ENCODE data around the gene NMRAL1.

NMRAL1 gene

GRCh38 chr16:4481526-4481925 is 7.1 kb upstream of the NMRAL1 start:
- Mint-ChIP-seq H3K9me3 (no peaks in the 10 kb centered on the region), H3K4me3 (no peak overlapping the region), H3K4me1 (peaks cover 21% of the 10 kb centered on the region), H3K36me3 (ENCODE audit: low read depth) (no peaks in the 10 kb centered on the region), H3K27ac (no peak overlapping the region), H3K27me3 (ENCODE audit: low read depth, poor library complexity) (peaks cover 12% of the 10 kb centered on the region)
- TF ChIP-seq CTCF (IDR thresholded peaks at IDR 0.05): no peak
- no peak for DNase-seq

- DNase-seq: no peak
- H3K36me3 Mint-ChIP-seq (ENCODE audit: low read depth): peaks cover 4% of the 10 kb centered on the region
- H3K27ac Mint-ChIP-seq: no peak overlapping the region
- H3K4me1 Mint-ChIP-seq: peaks cover 28% of the 10 kb centered on the region
- no peak for TF ChIP-seq CTCF (IDR thresholded peaks at IDR 0.05)
- H3K4me3 Mint-ChIP-seq: peak overlapping the region; percentile 61
- peaks cover 20% of the 10 kb centered on the region for H3K27me3 Mint-ChIP-seq (ENCODE audit: low read depth, poor library complexity)
- H3K9me3 Mint-ChIP-seq: peaks cover 15% of the 10 kb centered on the region
Measured at GRCh38 chr16:4477966-4478365, 3.5 kb upstream of the NMRAL1 start.

- peak; percentile 91 for DNase-seq
- peaks cover 15% of the 10 kb centered on the region for H3K9me3 Mint-ChIP-seq
- H3K4me3 Mint-ChIP-seq: peak within 1 kb of the TSS; percentile 78
- peak; percentile 18 for TF ChIP-seq CTCF (IDR thresholded peaks at IDR 0.05)
- peaks cover 20% of the 10 kb centered on the region for H3K27me3 Mint-ChIP-seq (ENCODE audit: low read depth, poor library complexity)
- peaks cover 20% of the 10 kb centered on the region for H3K4me1 Mint-ChIP-seq
- H3K36me3 Mint-ChIP-seq (ENCODE audit: low read depth): peaks cover 4% of the 10 kb centered on the region
- no peak within 1 kb of the TSS for H3K27ac Mint-ChIP-seq
Measured at GRCh38 chr16:4475880-4476788, 1.7 kb upstream of the NMRAL1 start, which contains the start of gene HMOX2. Gene HMOX2, plus strand, starts transcription at chr16:4476398. Its CDS starts 29,127 bp downstream, at chr16:4505525.

- TF ChIP-seq CTCF (IDR thresholded peaks at IDR 0.05): no peak
- Mint-ChIP-seq H3K9me3 (peaks cover 15% of the 10 kb centered on the region), H3K4me3 (peak overlapping the region; percentile 75), H3K27me3 (ENCODE audit: low read depth, poor library complexity) (peaks cover 23% of the 10 kb centered on the region), H3K27ac (no peak overlapping the region), H3K4me1 (peaks cover 17% of the 10 kb centered on the region), H3K36me3 (ENCODE audit: low read depth) (peaks cover 12% of the 10 kb centered on the region)
- no peak for DNase-seq
Measured at GRCh38 chr16:4472880-4473279, 1.5 kb downstream of the NMRAL1 start.

- Mint-ChIP-seq H3K27ac (no peak overlapping the region), H3K4me1 (peaks cover 15% of the 10 kb centered on the region), H3K4me3 (no peak overlapping the region), H3K27me3 (ENCODE audit: low read depth, poor library complexity) (peaks cover 16% of the 10 kb centered on the region), H3K36me3 (ENCODE audit: low read depth) (peaks cover 15% of the 10 kb centered on the region), H3K9me3 (peaks cover 15% of the 10 kb centered on the region)
- DNase-seq: no peak
- no peak for TF ChIP-seq CTCF (IDR thresholded peaks at IDR 0.05)
Measured at GRCh38 chr16:4471869-4472268, 2.6 kb downstream of the NMRAL1 start.
